Keratinocyte (primary cell): Measurements from ENCODE around the gene PCDHGC3. TPM values are rescaled to one million over a fixed set of nuclear protein-coding genes. Genes with fewer than 3 reads are reported as not detected.

Experiments
- DNase-seq: peaks from one replicate; pipeline ENCODE4 v3.0.0-alpha.2; 2011; ENCODE audit warnings: low read depth, missing footprints, low spot score
- FAIRE-seq: peaks from 2 replicates; lab custom pipeline; 2011; peaks lifted over from hg19 to GRCh38; lab: Jason Lieb, UNC
- H2AFZ ChIP-seq: 2 replicates; pipeline ENCODE4 v1.6.0; 2012; ENCODE audit warnings: low read length, control low read depth, inconsistent platforms; ENCODE audit not compliant: control insufficient read depth
- H3K27ac ChIP-seq: 2 replicates; pipeline ENCODE4 v1.5.1; 2011; ENCODE audit warnings: low read length; ENCODE audit not compliant: control insufficient read depth, insufficient read depth
- H3K27me3 ChIP-seq: 3 replicates; pipeline ENCODE4 v1.6.0; 2011; ENCODE audit warnings: low read length; ENCODE audit not compliant: control insufficient read depth, insufficient read depth; ENCODE audit errors: extremely low read depth
- H3K36me3 ChIP-seq, 2 experiments: 2 replicates in 1 of 2; 3 replicates in 1 of 2; pipeline ENCODE4 v1.5.1; 2011; ENCODE audit warnings: low read length in 2 of 2, mild to moderate bottlenecking in 1 of 2; ENCODE audit not compliant: control insufficient read depth in 2 of 2, insufficient read depth in 2 of 2; ENCODE audit errors: extremely low read depth in 1 of 2
- H3K4me1 ChIP-seq: 3 replicates; pipeline ENCODE4 v1.5.1; 2011; ENCODE audit warnings: low read length; ENCODE audit not compliant: control insufficient read depth, insufficient read depth; ENCODE audit errors: extremely low read depth
- H3K4me2 ChIP-seq: 3 replicates; pipeline ENCODE4 v1.6.0; 2011; ENCODE audit warnings: low read depth, low read length; ENCODE audit not compliant: control insufficient read depth, insufficient read depth; ENCODE audit errors: extremely low read depth
- H3K4me3 ChIP-seq, 3 experiments: fragments of 200-600 bp in 1 of 3; sonication (generic) in 1 of 3; 2 replicates in 2 of 3; 3 replicates in 1 of 3; pipeline ENCODE4 v1.5.1; 2011 to 2016; ENCODE audit warnings: low read length in 3 of 3, mild to moderate bottlenecking in 3 of 3, control low read depth in 2 of 3, inconsistent platforms in 1 of 3, low read depth in 1 of 3, mixed read lengths in 1 of 3, mixed run types in 1 of 3, moderate library complexity in 1 of 3; ENCODE audit not compliant: control insufficient read depth in 2 of 3, insufficient read depth in 2 of 3; ENCODE audit errors: extremely low read depth in 1 of 3
- H3K79me2 ChIP-seq: 2 replicates; pipeline ENCODE4 v1.6.0; 2012; ENCODE audit warnings: low read length; ENCODE audit not compliant: control insufficient read depth, insufficient read depth
- H3K9ac ChIP-seq: 3 replicates; pipeline ENCODE4 v1.6.0; 2011; ENCODE audit warnings: low read length; ENCODE audit not compliant: control insufficient read depth, insufficient read depth; ENCODE audit errors: extremely low read depth
- H3K9me1 ChIP-seq: 3 replicates; pipeline ENCODE4 v1.6.0; 2011; ENCODE audit warnings: low read length; ENCODE audit not compliant: control insufficient read depth, insufficient read depth; ENCODE audit errors: extremely low read depth
- H3K9me3 ChIP-seq: 2 replicates; pipeline ENCODE4 v1.5.1; 2012; ENCODE audit warnings: low read depth, low read length; ENCODE audit not compliant: control insufficient read depth
- H4K20me1 ChIP-seq: 3 replicates; pipeline ENCODE4 v1.6.0; 2011; ENCODE audit warnings: low read length; ENCODE audit not compliant: control insufficient read depth, insufficient read depth; ENCODE audit errors: extremely low read depth
- CTCF ChIP-seq, 3 experiments: IDR thresholded peaks in 1 of 3; conservative IDR thresholded peaks in 1 of 3; optimal IDR thresholded peaks in 1 of 3; 2 replicates in 2 of 3; 3 replicates in 1 of 3; pipeline versions ENCODE3 to v1.5.1; 2011; ENCODE audit warnings: low read length in 3 of 3, mild to moderate bottlenecking in 3 of 3, moderate library complexity in 2 of 3, control low read depth in 1 of 3, inconsistent platforms in 1 of 3; ENCODE audit not compliant: insufficient read depth in 2 of 3; ENCODE audit errors: extremely low read depth in 1 of 3
- EZH2 ChIP-seq: IDR thresholded peaks from one replicate; pipeline ENCODE4 v1.6.1; 2012; ENCODE audit warnings: inconsistent platforms, mild to moderate bottlenecking, low read length, moderate library complexity
- dilution Hi-C: fragments of 300-500 bp; cut with MboI; formaldehyde crosslinking; loops from one replicate; pipeline ENCODE4 v1.7.0; 2020; ENCODE audit warnings: low sequenced_read_pairs; ENCODE audit not compliant: extremely low pct_ligation_motif_present
- polyA plus RNA-seq, 5 experiments: library from polyadenylated mRNA; depleted of rRNA in 3 of 5; stranded (reverse) in 3 of 5; stranded (forward) in 1 of 5; unstranded in 1 of 5; fragments of >200 nt; gene quantifications; 1 replicate in 1 of 5; 2 replicates in 3 of 5; 3 replicates in 1 of 5; pipeline versions ENCODE4 v1.2.1 to v1.2.3, GENCODE V29; 2011 to 2012; ENCODE audit warnings: missing spikeins in 2 of 5, low read depth in 1 of 5, low replicate concordance in 1 of 5

Gene PCDHGC3
- polyA plus RNA-seq, 1 donor (not counting 4 experiments of a cell fraction or from before 2014, with no cell fraction given) = 15.2 TPM

GRCh38 chr5:141515946-141516671 lies 40.3 kb downstream of the PCDHGC3 start:
- Histone ChIP-seq H3K4me2 (no peak overlapping the region), H3K36me3 (peaks cover 13 to 44% of the 10 kb centered on the region in 2 experiments), H3K27me3 (no peaks in the 10 kb centered on the region), H3K4me3 (no peak overlapping the region), H4K20me1 (no peaks in the 10 kb centered on the region), H3K4me1 (peaks cover 54% of the 10 kb centered on the region), H3K9me1 (no peaks in the 10 kb centered on the region), H2AFZ (no peak overlapping the region), H3K9ac (no peak overlapping the region), H3K9me3 (no peaks in the 10 kb centered on the region), H3K27ac (no peak overlapping the region), H3K79me2 (no peaks in the 10 kb centered on the region)
- no peak for TF ChIP-seq EZH2
- FAIRE-seq (no peak), DNase-seq (no peak)
- dilution Hi-C loops = no loop called here

GRCh38 chr5:141516672-141517025 lies 40.9 kb downstream of the PCDHGC3 start:
- dilution Hi-C loops = no loop called here
- no peak overlapping the region for H3K27ac ChIP-seq
- FAIRE-seq = no peak
- peaks cover 57% of the 10 kb centered on the region for H3K4me1 ChIP-seq
- no peaks in the 10 kb centered on the region for H3K27me3 ChIP-seq
- no peaks in the 10 kb centered on the region for H3K79me2 ChIP-seq
- no peak overlapping the region for H3K4me2 ChIP-seq
- no peak overlapping the region for H2AFZ ChIP-seq
- H4K20me1 ChIP-seq = no peaks in the 10 kb centered on the region
- H3K4me3 ChIP-seq = no peak overlapping the region
- peaks cover 12 to 44% of the 10 kb centered on the region in 2 experiments for H3K36me3 ChIP-seq
- no peak overlapping the region for H3K9ac ChIP-seq
- H3K9me1 ChIP-seq = no peaks in the 10 kb centered on the region
- no peaks in the 10 kb centered on the region for H3K9me3 ChIP-seq
- TF ChIP-seq EZH2 (no peak), CTCF (optimal IDR thresholded peaks at IDR 0.05 in 1 of 3, IDR thresholded peaks at IDR 0.05 in 1 of 3, conservative IDR thresholded peaks at IDR 0.05 in 1 of 3; ENCODE audit: extremely low read depth in 1 of 3, insufficient read depth in 2 of 3, low read length in 3 of 3) (no peak)
- no peak for DNase-seq
